TTC549 (cell line): ENCODE measurements around the gene HDAC3.

Source experiments
- FAIRE-seq: peaks from 2 replicates; lab custom pipeline; 2012; peaks lifted over from hg19 to GRCh38; lab: Jason Lieb, UNC

The HDAC3 gene

GRCh38 chr5:141636413-141637122 is at the start of gene HDAC3, which contains the start of gene RELL2:
HDAC3 (minus strand) TSS chr5:141636849; CDS start chr5:141636790, 59 bp downstream.
RELL2 (plus strand) TSS chr5:141636997; CDS start chr5:141638226, 1,229 bp downstream.
- FAIRE-seq: no peak

GRCh38 chr5:141685591-141685990 is 48.9 kb upstream of the HDAC3 start:
- FAIRE-seq: no peak

- FAIRE-seq: no peak
Observed at GRCh38 chr5:141683596-141684141, 47.0 kb upstream of the HDAC3 start.

- FAIRE-seq: no peak
Observed at GRCh38 chr5:141681695-141682641, 45.3 kb upstream of the HDAC3 start, which contains the start of gene ARAP3. ARAP3 (minus strand) TSS chr5:141682230; CDS start chr5:141680486, 1,744 bp downstream.

- FAIRE-seq: no peak
Observed at GRCh38 chr5:141681295-141681694, 44.6 kb upstream of the HDAC3 start.

- no peak for FAIRE-seq
Observed at GRCh38 chr5:141680751-141681201, 44.1 kb upstream of the HDAC3 start.

GRCh38 chr5:141680178-141680577 is 43.5 kb upstream of the HDAC3 start:
- no peak for FAIRE-seq

- FAIRE-seq: no peak
Observed at GRCh38 chr5:141677415-141677814, 40.8 kb upstream of the HDAC3 start.

GRCh38 chr5:141675672-141676071 is 39.0 kb upstream of the HDAC3 start:
- no peak for FAIRE-seq

GRCh38 chr5:141674747-141675146 is 38.1 kb upstream of the HDAC3 start:
- no peak for FAIRE-seq

- FAIRE-seq: no peak
Observed at GRCh38 chr5:141672841-141673813, 36.5 kb upstream of the HDAC3 start.

- FAIRE-seq: no peak
Observed at GRCh38 chr5:141672071-141672840, 35.6 kb upstream of the HDAC3 start.

- FAIRE-seq: no peak
Observed at GRCh38 chr5:141669520-141669919, 32.9 kb upstream of the HDAC3 start.

- FAIRE-seq: no peak
Observed at GRCh38 chr5:141668601-141669265, 32.1 kb upstream of the HDAC3 start.

GRCh38 chr5:141665995-141666940 is 29.6 kb upstream of the HDAC3 start:
- FAIRE-seq: no peak

- no peak for FAIRE-seq
Observed at GRCh38 chr5:141664733-141665461, 28.2 kb upstream of the HDAC3 start.

GRCh38 chr5:141663506-141663905 is 26.9 kb upstream of the HDAC3 start:
- no peak for FAIRE-seq

- FAIRE-seq: no peak
Observed at GRCh38 chr5:141662028-141662427, 25.4 kb upstream of the HDAC3 start.
